K562 (cell line): ENCODE data around the gene LAG3. TPM values are rescaled to one million over a fixed set of nuclear protein-coding genes. Genes with fewer than 3 reads are reported as not detected.

ENCODE experiments used
- C11orf30 ChIP-seq: fragments of 450-650 bp; IDR thresholded peaks from 2 replicates; pipeline ENCODE4 v1.6.1; 2016; ENCODE audit warnings: low read depth, mild to moderate bottlenecking
- CBX2 ChIP-seq: fragments of 200-600 bp; sonication (generic); IDR thresholded peaks from one replicate; pipeline ENCODE4 v1.6.1; 2012; ENCODE audit warnings: mild to moderate bottlenecking, low read length, inconsistent platforms; ENCODE audit not compliant: insufficient read depth, poor library complexity, severe bottlenecking
- ETV1 ChIP-seq: fragments of 450-650 bp; conservative IDR thresholded peaks from 2 replicates; pipeline ENCODE4 v1.6.1; 2016; ENCODE audit warnings: missing genetic modification characterization, control low read depth, low read depth, missing compliant biosample characterization
- EZH2 ChIP-seq: IDR thresholded peaks from 2 replicates; pipeline ENCODE4 v1.6.1; 2012; ENCODE audit warnings: low read depth, mild to moderate bottlenecking, inconsistent platforms, low read length, borderline replicate concordance
- IRF9 ChIP-seq: fragments of 450-650 bp; IDR thresholded peaks from 2 replicates; pipeline ENCODE4 v1.6.1; 2016; ENCODE audit warnings: missing biosample characterization, missing genetic modification characterization
- KHSRP ChIP-seq: fragments of 450-650 bp; IDR thresholded peaks from 2 replicates; pipeline ENCODE4 v1.6.1; 2017
- MEF2A ChIP-seq: IDR thresholded peaks from 2 replicates; pipeline ENCODE4 v1.6.1; 2011; ENCODE audit warnings: low read depth, mild to moderate bottlenecking, low read length, moderate library complexity; ENCODE audit not compliant: control insufficient read depth
- MTA3 ChIP-seq: fragments of 450-650 bp; formaldehyde crosslinking; IDR thresholded peaks from 2 replicates; pipeline ENCODE4 v1.6.1; 2017; ENCODE audit warnings: mild to moderate bottlenecking, borderline replicate concordance
- NR2C2 ChIP-seq, 2 experiments: fragments of 200-800 bp in 1 of 2; sonication (Bioruptor generic) in 1 of 2; sonication (generic) in 1 of 2; formaldehyde crosslinking in 1 of 2; IDR thresholded peaks; 2 replicates each; pipeline versions ENCODE4 v1.6.1 to v1.8.0; 2016 to 2022; ENCODE audit warnings: mild to moderate bottlenecking in 1 of 2, missing compliant biosample characterization in 1 of 2, missing genetic modification characterization in 1 of 2, missing genetic modification reagents in 1 of 2
- POLR3A ChIP-seq: IDR thresholded peaks from 2 replicates; pipeline ENCODE4 v1.6.1; 2011; ENCODE audit warnings: borderline replicate concordance, mild to moderate bottlenecking, moderate library complexity; ENCODE audit not compliant: insufficient read length, insufficient read depth; ENCODE audit errors: extremely low read depth
- TAF7 ChIP-seq: fragments of 450-650 bp; IDR thresholded peaks from 2 replicates; pipeline ENCODE4 v1.6.1; 2016; ENCODE audit warnings: missing genetic modification characterization, missing compliant biosample characterization
- ZBTB5 ChIP-seq: fragments of 450-650 bp; IDR thresholded peaks from 2 replicates; pipeline ENCODE4 v1.6.1; 2017; ENCODE audit warnings: antibody characterized with exemption
- ZC3H4 ChIP-seq: sonication (generic); formaldehyde crosslinking; IDR thresholded peaks from 2 replicates; pipeline ENCODE4 v1.9.0; 2021; ENCODE audit warnings: missing genetic modification reagents, borderline replicate concordance
- ZNF212 ChIP-seq: fragments of 450-650 bp; formaldehyde crosslinking; IDR thresholded peaks from 2 replicates; pipeline ENCODE4 v1.4.0; 2020; ENCODE audit warnings: mild to moderate bottlenecking
- polyA plus RNA-seq, 8 experiments: library from polyadenylated mRNA; depleted of rRNA in 4 of 8; stranded (reverse) in 5 of 8; unstranded in 3 of 8; fragments of >200 nt; fragmentation: Nextera tagmentation in 2 of 8; fragmentation: Illumina TruSeq in 1 of 8; extraction: Ambion mirVana in 2 of 8; extraction: Trizol in 1 of 8; gene quantifications; 2 replicates each; pipeline versions ENCODE4 v1.2.1 to v1.2.3, GENCODE V29; 2011 to 2014; ENCODE audit warnings: inconsistent platforms in 1 of 8, missing spikeins in 1 of 8
- total RNA-seq, 7 experiments: library from RNA; depleted of rRNA in 6 of 7; stranded (reverse); fragments of >200 nt in 6 of 7; fragmentation: Illumina TruSeq in 2 of 7; extraction: Trizol in 2 of 7; gene quantifications; 2 replicates each; pipeline versions ENCODE4 v1.2.1 to v1.2.3, GENCODE V29; 2011 to 2021; ENCODE audit warnings: low replicate concordance in 1 of 7
- TF ChIP-seq, protein P1 (sequence below): fragments of 200-800 bp; sonication (Bioruptor generic); IDR thresholded peaks from 2 replicates; pipeline ENCODE4 v1.6.1; 2017; ENCODE audit warnings: missing genetic modification characterization, missing compliant biosample characterization
- TF ChIP-seq, protein P2 (sequence below): fragments of 250-450 bp; sonication (Bioruptor Pico); IDR thresholded peaks from 2 replicates; pipeline ENCODE4 v1.4.0; 2020; ENCODE audit warnings: mild to moderate bottlenecking, moderate library complexity

LAG3 gene
- total and polyA plus RNA-seq, 9 of the 15 experiments (the other 6 are each of a cell fraction or from before 2014, with no cell fraction given) = 0.07 to 0.66 (median 0.09) TPM; not detected in 1

DNA sequence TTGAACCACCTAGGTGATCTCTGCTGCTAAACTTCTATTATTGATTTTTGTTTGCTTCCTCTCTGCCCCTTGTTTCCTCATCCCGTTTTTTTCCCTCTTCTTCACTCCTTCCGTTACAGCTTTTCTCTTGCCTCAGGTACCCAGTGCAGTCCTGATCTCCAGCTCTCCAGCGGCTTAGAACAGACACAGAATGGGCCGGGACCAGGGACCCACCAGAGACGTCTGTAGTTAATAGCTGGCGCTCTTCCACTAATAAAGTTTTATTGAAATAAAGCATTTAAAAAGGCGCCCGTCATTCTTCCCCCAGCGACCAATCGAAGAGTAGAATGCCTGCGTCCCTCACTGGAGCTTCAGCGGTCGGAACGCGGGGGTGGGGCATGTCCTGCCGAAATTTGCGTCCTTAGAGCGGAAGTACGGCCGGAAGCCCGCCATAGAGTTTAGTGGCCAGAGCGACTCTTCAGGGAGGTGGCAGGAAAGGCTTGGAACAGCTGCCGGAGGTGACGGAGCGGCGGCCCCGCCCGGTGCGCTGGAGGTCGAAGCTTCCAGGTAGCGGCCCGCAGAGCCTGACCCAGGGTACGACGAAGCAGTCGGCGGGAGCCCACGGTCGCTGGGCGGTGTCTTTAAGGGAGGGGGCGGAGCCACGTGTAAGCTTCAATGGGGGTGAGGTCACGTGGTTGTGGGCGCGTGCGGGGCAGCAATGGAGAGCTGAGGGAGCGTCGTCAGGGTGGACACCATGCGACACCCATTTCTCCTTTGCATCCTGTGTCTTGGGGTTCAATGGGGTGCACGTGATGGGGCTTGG lies 48.5 kb upstream of the LAG3 start, which contains the start of gene COPS7A (continued):
- TF ChIP-seq NR2C2 (CRISPR knock-in tag; IDR thresholded peaks at IDR 0.05) (peak; percentile 44; the same call in 1 of the 2 replicates), NR2C2 (tag; IDR thresholded peaks at IDR 0.05) (peak; percentile 91), C11orf30 (peak; percentile 81), POLR3A (no peak), KHSRP (no peak), CBX2 (no peak), MEF2A (no peak), ZC3H4 (CRISPR knock-in tag) (no peak), MTA3 (peak; percentile 81), IRF9 (tag) (no peak), ETV1 (tag) (peak; percentile 96), TAF7 (peak; percentile 77), ZNF212 (CRISPR knock-in tag) (no peak), EZH2 (no peak), ZBTB5 (no peak; the same call in 1 of the 2 replicates)
- TF ChIP-seq, protein P1, sequence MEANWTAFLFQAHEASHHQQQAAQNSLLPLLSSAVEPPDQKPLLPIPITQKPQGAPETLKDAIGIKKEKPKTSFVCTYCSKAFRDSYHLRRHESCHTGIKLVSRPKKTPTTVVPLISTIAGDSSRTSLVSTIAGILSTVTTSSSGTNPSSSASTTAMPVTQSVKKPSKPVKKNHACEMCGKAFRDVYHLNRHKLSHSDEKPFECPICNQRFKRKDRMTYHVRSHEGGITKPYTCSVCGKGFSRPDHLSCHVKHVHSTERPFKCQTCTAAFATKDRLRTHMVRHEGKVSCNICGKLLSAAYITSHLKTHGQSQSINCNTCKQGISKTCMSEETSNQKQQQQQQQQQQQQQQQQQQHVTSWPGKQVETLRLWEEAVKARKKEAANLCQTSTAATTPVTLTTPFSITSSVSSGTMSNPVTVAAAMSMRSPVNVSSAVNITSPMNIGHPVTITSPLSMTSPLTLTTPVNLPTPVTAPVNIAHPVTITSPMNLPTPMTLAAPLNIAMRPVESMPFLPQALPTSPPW (CRISPR knock-in tag) = peak; percentile 87
- TF ChIP-seq, protein P2, sequence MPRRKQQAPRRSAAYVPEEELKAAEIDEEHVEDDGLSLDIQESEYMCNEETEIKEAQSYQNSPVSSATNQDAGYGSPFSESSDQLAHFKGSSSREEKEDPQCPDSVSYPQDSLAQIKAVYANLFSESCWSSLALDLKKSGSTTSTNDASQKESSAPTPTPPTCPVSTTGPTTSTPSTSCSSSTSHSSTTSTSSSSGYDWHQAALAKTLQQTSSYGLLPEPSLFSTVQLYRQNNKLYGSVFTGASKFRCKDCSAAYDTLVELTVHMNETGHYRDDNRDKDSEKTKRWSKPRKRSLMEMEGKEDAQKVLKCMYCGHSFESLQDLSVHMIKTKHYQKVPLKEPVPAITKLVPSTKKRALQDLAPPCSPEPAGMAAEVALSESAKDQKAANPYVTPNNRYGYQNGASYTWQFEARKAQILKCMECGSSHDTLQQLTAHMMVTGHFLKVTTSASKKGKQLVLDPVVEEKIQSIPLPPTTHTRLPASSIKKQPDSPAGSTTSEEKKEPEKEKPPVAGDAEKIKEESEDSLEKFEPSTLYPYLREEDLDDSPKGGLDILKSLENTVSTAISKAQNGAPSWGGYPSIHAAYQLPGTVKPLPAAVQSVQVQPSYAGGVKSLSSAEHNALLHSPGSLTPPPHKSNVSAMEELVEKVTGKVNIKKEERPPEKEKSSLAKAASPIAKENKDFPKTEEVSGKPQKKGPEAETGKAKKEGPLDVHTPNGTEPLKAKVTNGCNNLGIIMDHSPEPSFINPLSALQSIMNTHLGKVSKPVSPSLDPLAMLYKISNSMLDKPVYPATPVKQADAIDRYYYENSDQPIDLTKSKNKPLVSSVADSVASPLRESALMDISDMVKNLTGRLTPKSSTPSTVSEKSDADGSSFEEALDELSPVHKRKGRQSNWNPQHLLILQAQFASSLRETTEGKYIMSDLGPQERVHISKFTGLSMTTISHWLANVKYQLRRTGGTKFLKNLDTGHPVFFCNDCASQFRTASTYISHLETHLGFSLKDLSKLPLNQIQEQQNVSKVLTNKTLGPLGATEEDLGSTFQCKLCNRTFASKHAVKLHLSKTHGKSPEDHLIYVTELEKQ (CRISPR knock-in tag) = no peak
